GM18909 (cell line): ENCODE data around the gene RAX2.
"Not testable (repeated sequence)": the region's sequence is repeated elsewhere in the genome, so short reads cannot be mapped to it uniquely, and the experiment has no call there.

ENCODE experiments used
- ATAC-seq: cut with Tn5 transposase; IDR thresholded peaks from one replicate; pipeline ENCODE4 v1.9.1; 2021; ENCODE audit warnings: mild to moderate bottlenecking; ENCODE audit not compliant: unreplicated experiment, poor library complexity

The RAX2 gene

GRCh38 chr19:3778899-3779723 lies 7.1 kb upstream of the RAX2 start:
- no peak for ATAC-seq

GRCh38 chr19:3778104-3778867 lies 6.3 kb upstream of the RAX2 start:
- no peak for ATAC-seq

GRCh38 chr19:3776479-3777040 lies 4.5 kb upstream of the RAX2 start:
- ATAC-seq, result no peak

- ATAC-seq, result no peak
Observed at GRCh38 chr19:3775831-3776230, 3.8 kb upstream of the RAX2 start.

GRCh38 chr19:3775374-3775711 lies 3.3 kb upstream of the RAX2 start:
- ATAC-seq, result no peak

GRCh38 chr19:3774621-3775373 lies 2.8 kb upstream of the RAX2 start:
- no peak for ATAC-seq

GRCh38 chr19:3773814-3774515 lies 1.9 kb upstream of the RAX2 start:
- no peak for ATAC-seq

- no peak for ATAC-seq
Observed at GRCh38 chr19:3771000-3771905, 775 bp downstream of the RAX2 start.

GRCh38 chr19:3770136-3770999 lies 1.7 kb downstream of the RAX2 start:
- ATAC-seq, result no peak

- no peak for ATAC-seq
Observed at GRCh38 chr19:3769494-3769893, 2.5 kb downstream of the RAX2 start.

- no peak for ATAC-seq
Observed at GRCh38 chr19:3768748-3769099, 3.3 kb downstream of the RAX2 start.

GRCh38 chr19:3768015-3768747 lies 3.8 kb downstream of the RAX2 start:
- ATAC-seq, result no peak

- no peak for ATAC-seq
Observed at GRCh38 chr19:3767050-3767449, 5.0 kb downstream of the RAX2 start.

GRCh38 chr19:3766520-3766919 lies 5.5 kb downstream of the RAX2 start:
- no peak for ATAC-seq

- not testable (repeated sequence) for ATAC-seq
Observed at GRCh38 chr19:3765757-3766156, 6.3 kb downstream of the RAX2 start.

GRCh38 chr19:3765121-3765520 lies 6.9 kb downstream of the RAX2 start:
- no peak for ATAC-seq
